ENCODE measurements around the gene SNF8.

- TF ChIP-seq EZH2 (IDR thresholded peaks at IDR 0.05; ENCODE audit: low read length, missing control alignments) (no peak), CTCF (conservative IDR thresholded peaks at IDR 0.05 in 1 of 2, IDR thresholded peaks at IDR 0.05 in 1 of 2; ENCODE audit: low read depth in 1 of 2, low read length in 2 of 2) (no peak)
Observed at GRCh38 chr17:48890086-48890485, 54.6 kb downstream of the SNF8 start.
